ENCODE data around the gene MTM1. TPM values are rescaled to one million over a fixed set of nuclear protein-coding genes. Genes with fewer than 3 reads are reported as not detected.

Gene MTM1
- total RNA-seq, 1 experiment from 2014 or later: 6.4 TPM

GRCh38 chrX:150607201-150607600 is 38.8 kb downstream of the MTM1 start:
- Histone ChIP-seq H2BK20ac (ENCODE audit: low read depth, low read length, poor library complexity, severe bottlenecking) (no peak overlapping the region), H3K27me3 (ENCODE audit: insufficient read depth, low read length) (no peaks in the 10 kb centered on the region), H3K4ac (ENCODE audit: low read depth, low read length) (no peak overlapping the region), H2AK5ac (ENCODE audit: insufficient read length, low read length) (no peak overlapping the region), H3K18ac (ENCODE audit: insufficient read length, low read depth, low read length) (no peak overlapping the region), H3K79me1 (ENCODE audit: insufficient read depth, low read depth, low read length, poor library complexity, severe bottlenecking) (no peaks in the 10 kb centered on the region), H4K20me1 (ENCODE audit: control insufficient read depth, insufficient read depth, insufficient read length) (no peaks in the 10 kb centered on the region), H3T11ph (ENCODE audit: low read length) (no peak overlapping the region), H4K5ac (ENCODE audit: insufficient read length, low read depth, low read length) (no peak overlapping the region), H4K8ac (replicated peaks; ENCODE audit: insufficient read length, low read depth, low read length) (no peak overlapping the region), H3K9me3 (ENCODE audit: control insufficient read depth, low read depth, low read length) (peaks cover 5% of the 10 kb centered on the region), H3K23me2 (ENCODE audit: insufficient read length, low read depth, low read length, poor library complexity, severe bottlenecking) (no peaks in the 10 kb centered on the region), H3K4me1 (ENCODE audit: insufficient read depth, low read length) (no peaks in the 10 kb centered on the region), H3K27ac (ENCODE audit: insufficient read length, low read depth, low read length) (no peak overlapping the region), H2BK15ac (ENCODE audit: low read depth, low read length) (no peak overlapping the region), H3K23ac (ENCODE audit: insufficient read length, low read depth, low read length) (no peak overlapping the region), H3K9ac (ENCODE audit: extremely low read depth, insufficient read length, low read length) (no peak overlapping the region), H4K91ac (ENCODE audit: insufficient read length, low read depth, low read length) (no peak overlapping the region), H2BK5ac (ENCODE audit: insufficient read length, low read length) (no peak overlapping the region), H2BK12ac (ENCODE audit: insufficient read length, low read depth, low read length) (no peak overlapping the region), H2BK120ac (ENCODE audit: low read depth, low read length, poor library complexity, severe bottlenecking) (no peak overlapping the region), H3K4me2 (ENCODE audit: insufficient read depth, insufficient read length, low read length) (no peak overlapping the region), H3K14ac (ENCODE audit: insufficient read depth, low read length) (no peak overlapping the region), H3K56ac (ENCODE audit: insufficient read length, low read depth, low read length) (no peak overlapping the region), H2AFZ (ENCODE audit: low read length) (no peak overlapping the region), H3K79me2 (ENCODE audit: insufficient read depth, low read length) (no peaks in the 10 kb centered on the region)
- Mint-ChIP-seq H3K27ac (no peak overlapping the region), H3K27me3 (ENCODE audit: low read depth) (peaks cover 2% of the 10 kb centered on the region; the same call in 1 of the 2 replicates), H3K36me3 (ENCODE audit: insufficient read depth in 1 of 3, low read depth in 3 of 3) (peaks cover 4 to 18% (median 11%) of the 10 kb centered on the region in 3 experiments; a peak in 6 of 7 replicates), H3K9me3 (peaks cover 62 to 66% of the 10 kb centered on the region in 2 experiments), H3K4me3 (no peak overlapping the region), H3K4me1 (no peaks in the 10 kb centered on the region)
- no peak for TF ChIP-seq CTCF (conservative IDR thresholded peaks at IDR 0.05)
- WGBS (ENCODE audit: extremely low coverage, insufficient read length, low lambda C conversion rate): no CpG with 5 or more reads among the region's 5 CpGs
- DNase-seq: no peak

Measured in H9 (cell line).